SU-DHL-6 (cell line): Measurements from ENCODE around the gene MARCHF3.

Experiments used
- H2AFZ ChIP-seq: fragments of 200-600 bp; sonication (generic); 2 replicates; pipeline ENCODE4 v1.6.1; 2014; ENCODE audit warnings: low read depth, mild to moderate bottlenecking, moderate library complexity, mixed read lengths, antibody characterized with exemption, low read length; ENCODE audit not compliant: severe bottlenecking
- H3F3A ChIP-seq: fragments of 200-600 bp; shearing (Covaris generic); 2 replicates; pipeline ENCODE4 v1.6.0; 2016; ENCODE audit warnings: antibody characterized with exemption, mild to moderate bottlenecking; ENCODE audit not compliant: insufficient read depth
- H3K27ac ChIP-seq: fragments of 200-600 bp; sonication (generic); 2 replicates; pipeline ENCODE4 v1.5.1; 2016; ENCODE audit warnings: low read depth, mild to moderate bottlenecking, low read length, moderate library complexity, mixed read lengths
- H3K27me3 ChIP-seq: fragments of 200-600 bp; sonication (generic), shearing (Covaris generic); 2 replicates; pipeline ENCODE4 v1.6.0; 2014; ENCODE audit warnings: mild to moderate bottlenecking, low read length
- H3K36me3 ChIP-seq: fragments of 200-600 bp; sonication (generic); 2 replicates; pipeline ENCODE4 v1.6.1; 2014; ENCODE audit warnings: mild to moderate bottlenecking, low read length, mixed read lengths
- H3K4me2 ChIP-seq: fragments of 300-600, 200-600 bp; shearing (Covaris generic), sonication (generic); 2 replicates; pipeline ENCODE4 v1.6.0; 2014; ENCODE audit warnings: low read length, low read depth, mild to moderate bottlenecking; ENCODE audit not compliant: poor library complexity, severe bottlenecking
- H3K4me3 ChIP-seq: fragments of 200-600 bp; sonication (generic); 2 replicates; pipeline ENCODE4 v1.5.1; 2014; ENCODE audit warnings: antibody characterized with exemption, low read length, mild to moderate bottlenecking, mixed read lengths; ENCODE audit not compliant: insufficient read depth, poor library complexity, severe bottlenecking
- H3K79me2 ChIP-seq: fragments of 200-600 bp; sonication (generic); 2 replicates; pipeline ENCODE4 v1.6.1; 2014; ENCODE audit warnings: mild to moderate bottlenecking, low read length, moderate library complexity; ENCODE audit not compliant: insufficient read depth
- H3K9ac ChIP-seq: fragments of 200-600 bp; sonication (generic); 2 replicates; pipeline ENCODE4 v1.7.0; 2014; ENCODE audit warnings: mild to moderate bottlenecking, low read length
- H3K9me2 ChIP-seq: fragments of 200-600 bp; sonication (generic); replicated peaks from 2 replicates; pipeline ENCODE4 v1.6.1; 2014; ENCODE audit warnings: low read length; ENCODE audit not compliant: insufficient read depth
- H3K9me3 ChIP-seq: fragments of 200-600 bp; sonication (generic); 2 replicates; pipeline ENCODE4 v1.6.1; 2014; ENCODE audit warnings: low read length, mixed read lengths; ENCODE audit not compliant: insufficient read depth
- H4K20me1 ChIP-seq: fragments of 200-600 bp; sonication (generic); 2 replicates; pipeline ENCODE4 v1.6.1; 2014; ENCODE audit warnings: low read depth, mild to moderate bottlenecking, antibody characterized with exemption, low read length, moderate library complexity, mixed read lengths
- EZH2phosphoT487 ChIP-seq: fragments of 200-600 bp; sonication (generic), shearing (Covaris generic); conservative IDR thresholded peaks from 2 replicates; pipeline ENCODE4 v1.6.1; 2018; ENCODE audit warnings: mild to moderate bottlenecking, antibody characterized with exemption, low read length, moderate library complexity, mixed read lengths
- TF ChIP-seq, protein P1 (sequence below): fragments of 200-600 bp; sonication (generic); IDR thresholded peaks from one replicate; pipeline ENCODE4 v1.5.1; 2017; ENCODE audit warnings: antibody characterized with exemption, mild to moderate bottlenecking, low read length, moderate library complexity; ENCODE audit not compliant: insufficient read depth, poor library complexity, severe bottlenecking

MARCHF3 gene

DNA sequence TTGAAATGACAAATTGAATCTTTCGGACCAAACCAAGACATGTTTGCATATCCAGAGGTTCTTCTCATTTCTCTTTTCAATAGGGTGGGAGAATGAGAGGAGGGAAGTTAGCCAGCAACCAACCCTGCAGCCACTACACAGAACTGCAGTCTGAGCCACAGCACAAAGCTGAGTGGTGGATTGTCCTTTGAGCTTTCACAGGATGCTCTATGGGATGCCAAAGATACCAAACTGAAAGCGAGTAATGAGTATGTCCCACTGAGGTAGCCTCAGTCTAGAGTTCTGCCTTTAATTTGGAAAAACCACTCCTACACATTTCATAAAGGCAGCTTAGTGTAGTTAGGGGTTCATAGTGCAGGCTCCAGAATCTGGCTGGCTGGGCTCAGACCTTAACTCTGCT, 114.9 kb downstream of the MARCHF3 start:
- no peak overlapping the region for H3K4me3 ChIP-seq

DNA sequence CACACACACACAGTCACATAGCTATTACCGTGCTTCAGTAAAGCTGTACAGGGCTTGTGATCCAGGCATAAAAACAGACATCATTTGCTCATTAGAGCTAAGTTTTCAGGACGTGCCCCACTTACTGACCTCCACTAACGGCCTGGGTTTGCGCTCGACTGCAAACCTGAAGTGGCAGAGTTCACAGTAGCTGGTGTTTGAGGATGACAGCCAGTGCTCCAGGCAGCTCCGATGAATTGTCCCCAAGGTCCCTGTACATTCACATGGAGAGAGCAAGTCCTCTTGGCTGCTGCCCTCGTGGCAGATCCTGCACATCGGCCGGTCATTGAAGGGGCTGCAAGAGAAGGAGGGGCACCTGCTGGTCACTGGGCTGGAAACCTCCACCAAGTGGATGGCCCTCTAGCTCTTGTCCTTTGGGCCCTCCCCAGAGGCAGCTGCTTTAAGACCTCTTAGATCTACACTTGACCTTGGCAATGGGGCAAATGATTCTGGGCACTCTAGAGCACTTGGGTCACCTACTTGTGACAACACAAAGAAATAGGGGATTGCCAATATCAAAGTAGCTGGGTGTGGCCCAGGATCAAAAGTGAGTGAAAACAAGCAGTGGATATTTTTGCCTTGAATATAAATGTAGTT, 115.4 kb downstream of the MARCHF3 start:
- no peak for TF ChIP-seq EZH2phosphoT487
- TF ChIP-seq, protein P1, sequence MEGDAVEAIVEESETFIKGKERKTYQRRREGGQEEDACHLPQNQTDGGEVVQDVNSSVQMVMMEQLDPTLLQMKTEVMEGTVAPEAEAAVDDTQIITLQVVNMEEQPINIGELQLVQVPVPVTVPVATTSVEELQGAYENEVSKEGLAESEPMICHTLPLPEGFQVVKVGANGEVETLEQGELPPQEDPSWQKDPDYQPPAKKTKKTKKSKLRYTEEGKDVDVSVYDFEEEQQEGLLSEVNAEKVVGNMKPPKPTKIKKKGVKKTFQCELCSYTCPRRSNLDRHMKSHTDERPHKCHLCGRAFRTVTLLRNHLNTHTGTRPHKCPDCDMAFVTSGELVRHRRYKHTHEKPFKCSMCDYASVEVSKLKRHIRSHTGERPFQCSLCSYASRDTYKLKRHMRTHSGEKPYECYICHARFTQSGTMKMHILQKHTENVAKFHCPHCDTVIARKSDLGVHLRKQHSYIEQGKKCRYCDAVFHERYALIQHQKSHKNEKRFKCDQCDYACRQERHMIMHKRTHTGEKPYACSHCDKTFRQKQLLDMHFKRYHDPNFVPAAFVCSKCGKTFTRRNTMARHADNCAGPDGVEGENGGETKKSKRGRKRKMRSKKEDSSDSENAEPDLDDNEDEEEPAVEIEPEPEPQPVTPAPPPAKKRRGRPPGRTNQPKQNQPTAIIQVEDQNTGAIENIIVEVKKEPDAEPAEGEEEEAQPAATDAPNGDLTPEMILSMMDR: no peak
- H3F3A ChIP-seq: no peaks in the 10 kb centered on the region
- H3K27ac ChIP-seq: no peak overlapping the region
- H2AFZ ChIP-seq: no peak overlapping the region
- H3K27me3 ChIP-seq: no peaks in the 10 kb centered on the region
- no peaks in the 10 kb centered on the region for H3K79me2 ChIP-seq
- H4K20me1 ChIP-seq: no peaks in the 10 kb centered on the region
- H3K9ac ChIP-seq: no peak overlapping the region
- no peaks in the 10 kb centered on the region for H3K36me3 ChIP-seq
- H3K9me2 ChIP-seq: no peaks in the 10 kb centered on the region
- H3K4me3 ChIP-seq: no peak overlapping the region
- H3K4me2 ChIP-seq: no peak overlapping the region
- 0 out of 2 replicates have a peak, but pooled peaks cover 3% of the 10 kb centered on the region for H3K9me3 ChIP-seq

More for the DNA sequence above, 114.9 kb downstream of the MARCHF3 start:
- H3K36me3 ChIP-seq: no peaks in the 10 kb centered on the region
- TF ChIP-seq EZH2phosphoT487: no peak
- TF ChIP-seq, protein P1: no peak
- no peak overlapping the region for H3K4me2 ChIP-seq
- no peak overlapping the region for H2AFZ ChIP-seq
- no peaks in the 10 kb centered on the region for H3F3A ChIP-seq
- no peaks in the 10 kb centered on the region for H3K9me3 ChIP-seq
- no peaks in the 10 kb centered on the region for H4K20me1 ChIP-seq
- no peaks in the 10 kb centered on the region for H3K27me3 ChIP-seq
- no peaks in the 10 kb centered on the region for H3K79me2 ChIP-seq
- H3K9me2 ChIP-seq: no peaks in the 10 kb centered on the region
- no peak overlapping the region for H3K27ac ChIP-seq
- no peak overlapping the region for H3K9ac ChIP-seq

DNA sequence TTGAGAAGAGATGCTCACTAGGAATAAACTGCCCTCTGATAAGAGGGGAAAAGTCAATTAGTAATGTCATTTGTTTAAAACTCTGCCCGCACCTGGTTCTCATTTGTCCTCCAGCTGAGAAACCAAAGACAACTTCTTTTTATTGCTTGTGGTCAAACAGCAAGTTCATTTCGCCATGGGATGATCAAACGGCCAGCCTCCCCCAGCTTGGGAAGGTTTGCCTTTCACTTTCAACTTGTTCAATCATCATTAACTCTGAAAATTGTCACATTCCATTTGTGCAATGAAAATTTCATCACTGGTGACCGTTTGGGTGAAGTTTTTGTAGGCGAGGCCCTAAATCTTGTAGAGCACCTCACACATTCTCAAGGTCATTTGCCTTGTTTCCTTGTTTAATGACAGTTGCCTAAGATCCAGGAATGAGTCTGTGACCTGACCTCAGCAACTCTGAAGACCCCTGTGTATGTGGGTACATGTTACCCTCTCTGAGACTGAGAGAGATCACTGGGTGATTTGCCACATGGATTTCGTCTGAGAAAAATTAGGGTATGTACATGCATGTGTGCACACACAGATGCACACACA, 117.7 kb downstream of the MARCHF3 start:
- H3K27ac ChIP-seq: no peak overlapping the region
- TF ChIP-seq, protein P1: no peak
- no peak for TF ChIP-seq EZH2phosphoT487
- H3K79me2 ChIP-seq: no peaks in the 10 kb centered on the region
- H3K9me2 ChIP-seq: no peaks in the 10 kb centered on the region
- H3K4me2 ChIP-seq: no peak overlapping the region
- H2AFZ ChIP-seq: no peak overlapping the region
- H3K36me3 ChIP-seq: no peaks in the 10 kb centered on the region
- no peaks in the 10 kb centered on the region for H3K27me3 ChIP-seq
- H3K9me3 ChIP-seq: 0 out of 2 replicates have a peak, but pooled peaks cover 5% of the 10 kb centered on the region
- no peak overlapping the region for H3K4me3 ChIP-seq
- H3K9ac ChIP-seq: no peak overlapping the region
- no peaks in the 10 kb centered on the region for H3F3A ChIP-seq
- H4K20me1 ChIP-seq: no peaks in the 10 kb centered on the region
